HCT116 (cell line): Measurements from ENCODE around the gene SLC25A36. TPM values are rescaled to one million over a fixed set of nuclear protein-coding genes. Genes with fewer than 3 reads are reported as not detected.
A peak's percentile ranks its signal among the peaks of the same experiment; 100 is the strongest.

ENCODE experiments used
- ATAC-seq: fragments of 200-7000 bp; cut with Tn5 transposase; 2 replicates; pipeline ENCODE4 v1.9.1; 2020; ENCODE audit warnings: mild to moderate bottlenecking, moderate library complexity
- BruUV-seq: library from RNA; stranded (reverse); fragments of 400-500 nt; replicated peaks from 2 replicates; lab custom pipeline; 2021; lab: Mats Ljungman, UMichigan
- CTCF ChIA-PET: fragments of 300-600 bp; sonication (Branson Sonifier 250); formaldehyde crosslinking; loops from one replicate; lab custom pipeline; 2021; ENCODE audit warnings: antibody characterized with exemption; lab: Charles Lee
- POLR2A ChIA-PET: fragments of 300-600, 350-600 bp; sonication (Branson Sonifier 250); formaldehyde crosslinking; loops from one replicate; lab custom pipeline; 2021; ENCODE audit warnings: antibody characterized with exemption; lab: Charles Lee
- RAD21 ChIA-PET, 2 experiments: fragments of 300-600 bp; sonication (Branson Sonifier 250); formaldehyde crosslinking; loops; one replicate each; lab custom pipeline; 2023; ENCODE audit warnings: low total read pairs in 2 of 2; ENCODE audit not compliant: uncharacterized antibody in 2 of 2, unreplicated experiment in 2 of 2, low non-redundant PET in 1 of 2; lab: Charles Lee
- DNase-seq: peaks from one replicate; pipeline ENCODE4 v3.0.0-alpha.2; 2010; ENCODE audit warnings: low read depth, low spot score
- H2AFZ ChIP-seq: fragments of 200-600 bp; shearing (Covaris generic), sonication (generic); 2 replicates; pipeline ENCODE4 v1.6.1; 2017; ENCODE audit warnings: low read depth, mixed run types, mixed read lengths, antibody characterized with exemption, low read length; ENCODE audit not compliant: poor library complexity, severe bottlenecking
- H3K27ac ChIP-seq: 2 replicates; pipeline ENCODE4 v1.5.1; 2012; ENCODE audit warnings: low read depth, low read length
- H3K27me3 ChIP-seq: fragments of 200-600 bp; sonication (generic); 2 replicates; pipeline ENCODE4 v1.6.1; 2016; ENCODE audit warnings: mixed run types, low read length, mixed read lengths; ENCODE audit not compliant: insufficient read depth
- H3K36me3 ChIP-seq, 2 experiments: fragments of 200-500 bp in 1 of 2; fragments of 200-600 bp in 1 of 2; sonication (Bioruptor generic) in 1 of 2; sonication (generic) in 1 of 2; 2 replicates each; pipeline versions ENCODE4 v1.5.1 to v1.6.1; 2014 to 2016; ENCODE audit warnings: low read length in 2 of 2, inconsistent platforms in 1 of 2, mixed read lengths in 1 of 2, mixed run types in 1 of 2; ENCODE audit not compliant: insufficient read depth in 2 of 2, control insufficient read depth in 1 of 2
- H3K4me1 ChIP-seq, 2 experiments: fragments of 200-600 bp in 1 of 2; sonication (generic) in 1 of 2; 2 replicates each; pipeline versions ENCODE4 v1.5.1 to v1.6.1; 2012 to 2017; ENCODE audit warnings: low read length in 2 of 2, inconsistent platforms in 1 of 2, mild to moderate bottlenecking in 1 of 2, mixed read lengths in 1 of 2, mixed run types in 1 of 2, moderate library complexity in 1 of 2; ENCODE audit not compliant: insufficient read depth in 2 of 2, control insufficient read depth in 1 of 2
- H3K4me2 ChIP-seq: fragments of 200-600 bp; sonication (generic); 2 replicates; pipeline ENCODE4 v1.6.1; 2017; ENCODE audit warnings: mixed run types, low read length, mixed read lengths
- H3K4me3 ChIP-seq, 2 experiments: fragments of 200-600 bp in 1 of 2; sonication (generic) in 1 of 2; replicated peaks in 1 of 2; 2 replicates each; pipeline ENCODE4 v1.5.1; 2011 to 2016; ENCODE audit warnings: low read length in 2 of 2, control low read depth in 1 of 2, low read depth in 1 of 2, mild to moderate bottlenecking in 1 of 2, mixed read lengths in 1 of 2, mixed run types in 1 of 2
- H3K79me2 ChIP-seq: fragments of 200-600 bp; sonication (generic); 2 replicates; pipeline ENCODE4 v1.6.1; 2017; ENCODE audit warnings: mild to moderate bottlenecking, mixed run types, low read length, moderate library complexity, mixed read lengths; ENCODE audit not compliant: insufficient read depth
- H3K9ac ChIP-seq: fragments of 200-600 bp; sonication (generic); 2 replicates; pipeline ENCODE4 v1.6.1; 2016; ENCODE audit warnings: low read length, mixed read lengths
- H3K9me2 ChIP-seq: fragments of 200-600 bp; sonication (generic), shearing (Covaris generic); 2 replicates; pipeline ENCODE4 v1.6.1; 2017; ENCODE audit warnings: mixed run types, mild to moderate bottlenecking, moderate library complexity; ENCODE audit not compliant: insufficient read depth
- H3K9me3 ChIP-seq, 2 experiments: fragments of 200-500 bp in 1 of 2; fragments of 200-600 bp in 1 of 2; sonication (Bioruptor generic) in 1 of 2; sonication (generic) in 1 of 2; 2 replicates each; pipeline ENCODE4 v1.6.1; 2014 to 2017; ENCODE audit warnings: low read length in 2 of 2, mixed read lengths in 2 of 2, inconsistent platforms in 1 of 2, low read depth in 1 of 2, mild to moderate bottlenecking in 1 of 2, mixed run types in 1 of 2, moderate library complexity in 1 of 2; ENCODE audit not compliant: control insufficient read depth in 1 of 2, insufficient read depth in 1 of 2
- H4K20me1 ChIP-seq: fragments of 200-600 bp; sonication (generic), shearing (Covaris generic); 2 replicates; pipeline ENCODE4 v1.6.1; 2017; ENCODE audit warnings: mixed run types, mild to moderate bottlenecking, moderate library complexity; ENCODE audit not compliant: insufficient read depth
- CTCF ChIP-seq, 3 experiments: fragments of 200-600 bp in 1 of 3; sonication (generic) in 1 of 3; IDR thresholded peaks in 2 of 3; conservative IDR thresholded peaks in 1 of 3; 2 replicates each; pipeline ENCODE4 v1.5.1; 2012 to 2017; ENCODE audit warnings: low read depth in 2 of 3, low read length in 2 of 3, antibody characterized with exemption in 1 of 3, borderline replicate concordance in 1 of 3, control low read depth in 1 of 3, mild to moderate bottlenecking in 1 of 3, mixed read lengths in 1 of 3, mixed run types in 1 of 3, moderate library complexity in 1 of 3; ENCODE audit not compliant: insufficient read depth in 1 of 3
- EZH2phosphoT487 ChIP-seq: fragments of 200-600 bp; IDR thresholded peaks from 2 replicates; pipeline ENCODE4 v1.6.1; 2018; ENCODE audit warnings: antibody characterized with exemption, borderline replicate concordance
- MAX ChIP-seq: IDR thresholded peaks from 2 replicates; pipeline ENCODE4 v1.6.1; 2012
- POLR2AphosphoS5 ChIP-seq: IDR thresholded peaks from 2 replicates; pipeline ENCODE4 v1.6.1; 2011; ENCODE audit warnings: mild to moderate bottlenecking, low read depth, low read length, moderate library complexity
- RAD21 ChIP-seq: IDR thresholded peaks from 2 replicates; pipeline ENCODE4 v1.6.1; 2012; ENCODE audit warnings: low read depth, mild to moderate bottlenecking
- intact Hi-C: fragments of 100-400 bp; cut with micrococcal nuclease; formaldehyde crosslinking; loops from 2 replicates; pipeline ENCODE4 v1.10.0; 2022
- total RNA-seq: library from RNA; stranded (reverse); gene quantifications from one replicate; pipeline ENCODE4 v1.2.1, GENCODE V29; 2021; ENCODE audit not compliant: unreplicated experiment

SLC25A36 gene
- total RNA-seq, 1 experiment from 2014 or later = 81.2 TPM

- H3K4me1 ChIP-seq = peaks cover 0 to 7% of the 10 kb centered on the region in 2 experiments; a peak in 1 of 4 replicates
- ChIA-PET RAD21 (interaction anchor here in 1 of 2 experiments (0.6 kb wide), 1 partner anchor 223 kb away, joined by 3 read pairs; no protein-coding TSS in a partner anchor), POLR2A (no interaction called here), CTCF (interaction anchor here (1.2 to 1.9 kb wide), 5 partner anchors 9 to 104 kb away, joined by 3 to 7 read pairs (median 6); no protein-coding TSS in a partner anchor)
- TF ChIP-seq EZH2phosphoT487 = no peak
- TF ChIP-seq CTCF (IDR thresholded peaks at IDR 0.05 in 2 of 3, conservative IDR thresholded peaks at IDR 0.05 in 1 of 3; ENCODE audit: borderline replicate concordance in 1 of 3, insufficient read depth in 1 of 3, low read depth in 2 of 3, low read length in 2 of 3) = peak; percentile 86 to 92 (median 91)
- TF ChIP-seq POLR2AphosphoS5 = no peak
- 0 out of 2 replicates have a peak, but pooled peaks have one; percentile 13 for TF ChIP-seq MAX
- peak; percentile 72 for TF ChIP-seq RAD21
- no peaks in the 10 kb centered on the region for H3K27me3 ChIP-seq
- DNase-seq (peak; percentile 51), ATAC-seq (peak; percentile 99)
- no peaks in the 10 kb centered on the region for H3K9me3 ChIP-seq
- no peak overlapping the region for H3K4me3 ChIP-seq
- peak overlapping the region; percentile 35 for H3K4me2 ChIP-seq
- no peak overlapping the region for H3K9ac ChIP-seq
- H3K36me3 ChIP-seq = no peaks in the 10 kb centered on the region
- BruUV-seq = no TSS peak
- H4K20me1 ChIP-seq = no peaks in the 10 kb centered on the region
- intact Hi-C loops = loop anchor here (1.0 to 5.0 kb wide), 2 partner anchors 181 to 266 kb away; no protein-coding TSS in a partner anchor
- peak overlapping the region; percentile 29 for H2AFZ ChIP-seq
- H3K79me2 ChIP-seq = no peaks in the 10 kb centered on the region
- no peaks in the 10 kb centered on the region for H3K9me2 ChIP-seq
- no peak overlapping the region for H3K27ac ChIP-seq
These were observed 69.8 kb downstream of the SLC25A36 start for GRCh38 chr3:141011232-141011996.
